ENCODE measurements around the gene ZBTB34.

DNA sequence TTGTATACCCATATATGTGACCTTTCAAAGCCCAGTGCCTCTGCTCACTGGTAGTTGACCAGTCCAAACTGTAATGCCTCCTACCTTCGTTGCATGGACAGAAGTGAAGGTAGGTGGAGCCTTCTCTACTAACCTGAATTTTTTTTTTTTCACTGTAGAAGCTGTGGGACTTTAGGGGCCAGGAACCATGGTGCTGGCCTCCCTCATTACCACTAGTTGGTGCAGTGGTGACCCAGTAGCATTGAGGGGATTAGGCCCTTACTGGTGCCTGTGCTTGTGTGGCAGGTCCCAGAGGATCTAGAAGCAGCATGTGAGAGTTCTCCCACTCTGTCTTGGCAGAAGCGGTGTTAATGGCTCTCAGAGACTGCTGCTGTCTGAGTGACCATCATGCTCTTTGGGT is 56.5 kb downstream of the ZBTB34 start:
- TF ChIP-seq, protein P1, sequence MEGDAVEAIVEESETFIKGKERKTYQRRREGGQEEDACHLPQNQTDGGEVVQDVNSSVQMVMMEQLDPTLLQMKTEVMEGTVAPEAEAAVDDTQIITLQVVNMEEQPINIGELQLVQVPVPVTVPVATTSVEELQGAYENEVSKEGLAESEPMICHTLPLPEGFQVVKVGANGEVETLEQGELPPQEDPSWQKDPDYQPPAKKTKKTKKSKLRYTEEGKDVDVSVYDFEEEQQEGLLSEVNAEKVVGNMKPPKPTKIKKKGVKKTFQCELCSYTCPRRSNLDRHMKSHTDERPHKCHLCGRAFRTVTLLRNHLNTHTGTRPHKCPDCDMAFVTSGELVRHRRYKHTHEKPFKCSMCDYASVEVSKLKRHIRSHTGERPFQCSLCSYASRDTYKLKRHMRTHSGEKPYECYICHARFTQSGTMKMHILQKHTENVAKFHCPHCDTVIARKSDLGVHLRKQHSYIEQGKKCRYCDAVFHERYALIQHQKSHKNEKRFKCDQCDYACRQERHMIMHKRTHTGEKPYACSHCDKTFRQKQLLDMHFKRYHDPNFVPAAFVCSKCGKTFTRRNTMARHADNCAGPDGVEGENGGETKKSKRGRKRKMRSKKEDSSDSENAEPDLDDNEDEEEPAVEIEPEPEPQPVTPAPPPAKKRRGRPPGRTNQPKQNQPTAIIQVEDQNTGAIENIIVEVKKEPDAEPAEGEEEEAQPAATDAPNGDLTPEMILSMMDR (IDR thresholded peaks at IDR 0.05) = no peak
- TF ChIP-seq POLR2A (IDR thresholded peaks at IDR 0.05) = no peak
